ENCODE measurements around the gene DCTN1.
A peak's percentile ranks its signal among the peaks of the same experiment; 100 is the strongest.

Gene DCTN1

GRCh38 chr2:74415762-74416395, 35.8 kb upstream of the DCTN1 start:
- H3K36me3 ChIP-seq = no peaks in the 10 kb centered on the region
- no peak overlapping the region for H3K27ac ChIP-seq
- H3K4me3 ChIP-seq (ENCODE audit: low read depth in 1 of 2, low read length in 1 of 2) = peak overlapping the region in 1 of 2 experiments; percentile 19
- peaks cover 12 to 20% of the 10 kb centered on the region in 2 experiments for H3K4me1 ChIP-seq (ENCODE audit: control insufficient read depth in 1 of 2, insufficient read depth in 1 of 2, low read depth in 1 of 2, low read length in 1 of 2)
- peaks cover 81% of the 10 kb centered on the region for H3K27me3 ChIP-seq
- TF ChIP-seq CTCF (IDR thresholded peaks at IDR 0.05) = no peak
- H3K9me3 ChIP-seq = no peaks in the 10 kb centered on the region

- Histone ChIP-seq H3K27me3 (peaks cover 74% of the 10 kb centered on the region), H3K9me3 (no peaks in the 10 kb centered on the region), H3K4me3 (ENCODE audit: low read depth in 1 of 2, low read length in 1 of 2) (peak overlapping the region in 1 of 2 experiments; percentile 19), H3K36me3 (no peaks in the 10 kb centered on the region), H3K27ac (no peak overlapping the region), H3K4me1 (ENCODE audit: control insufficient read depth in 1 of 2, insufficient read depth in 1 of 2, low read depth in 1 of 2, low read length in 1 of 2) (peaks cover 7 to 17% of the 10 kb centered on the region in 2 experiments)
- no peak for TF ChIP-seq CTCF (IDR thresholded peaks at IDR 0.05)
Observed at GRCh38 chr2:74414881-74415761, 35.0 kb upstream of the DCTN1 start.

GRCh38 chr2:74414441-74414840, 34.3 kb upstream of the DCTN1 start:
- Histone ChIP-seq H3K4me3 (ENCODE audit: low read depth in 1 of 2, low read length in 1 of 2) (no peak overlapping the region), H3K36me3 (no peaks in the 10 kb centered on the region), H3K27me3 (peaks cover 67% of the 10 kb centered on the region), H3K9me3 (no peaks in the 10 kb centered on the region), H3K27ac (no peak overlapping the region), H3K4me1 (ENCODE audit: control insufficient read depth in 1 of 2, insufficient read depth in 1 of 2, low read depth in 1 of 2, low read length in 1 of 2) (peaks cover 7 to 17% of the 10 kb centered on the region in 2 experiments)
- TF ChIP-seq CTCF (IDR thresholded peaks at IDR 0.05) = no peak

GRCh38 chr2:74413001-74413698, 33.0 kb upstream of the DCTN1 start:
- H3K9me3 ChIP-seq = no peaks in the 10 kb centered on the region
- H3K4me3 ChIP-seq (ENCODE audit: low read depth in 1 of 2, low read length in 1 of 2) = no peak overlapping the region
- no peak for TF ChIP-seq CTCF (IDR thresholded peaks at IDR 0.05)
- H3K4me1 ChIP-seq (ENCODE audit: control insufficient read depth in 1 of 2, insufficient read depth in 1 of 2, low read depth in 1 of 2, low read length in 1 of 2) = peaks cover 7 to 17% of the 10 kb centered on the region in 2 experiments
- peaks cover 68% of the 10 kb centered on the region for H3K27me3 ChIP-seq
- no peaks in the 10 kb centered on the region for H3K36me3 ChIP-seq
- H3K27ac ChIP-seq = no peak overlapping the region

- H3K27me3 ChIP-seq = peaks cover 39% of the 10 kb centered on the region
- TF ChIP-seq CTCF (IDR thresholded peaks at IDR 0.05) = no peak
- no peak overlapping the region for H3K27ac ChIP-seq
- no peaks in the 10 kb centered on the region for H3K4me1 ChIP-seq (ENCODE audit: control insufficient read depth in 1 of 2, insufficient read depth in 1 of 2, low read depth in 1 of 2, low read length in 1 of 2)
- H3K9me3 ChIP-seq = no peaks in the 10 kb centered on the region
- no peaks in the 10 kb centered on the region for H3K36me3 ChIP-seq
- no peak overlapping the region for H3K4me3 ChIP-seq (ENCODE audit: low read depth in 1 of 2, low read length in 1 of 2)
Observed at GRCh38 chr2:74407682-74408081, 27.6 kb upstream of the DCTN1 start.

Data from neutrophil (primary cell).